ENCODE results near the gene C10orf67.

Gene C10orf67

GRCh38 chr10:23172429-23173213 lies 172.0 kb downstream of the C10orf67 start:
- no peak for DNase-seq (ENCODE audit: low read depth)
- no peak for TF ChIP-seq CTCF (IDR thresholded peaks at IDR 0.05; ENCODE audit: insufficient read depth, low read depth, low read length, missing control alignments)
- H3K4me3 ChIP-seq (ENCODE audit: low read depth, low read length): no peak overlapping the region

GRCh38 chr10:23171232-23171876 lies 173.2 kb downstream of the C10orf67 start:
- no peak overlapping the region for H3K4me3 ChIP-seq (ENCODE audit: low read depth, low read length)
- no peak for DNase-seq (ENCODE audit: low read depth)
- no peak for TF ChIP-seq CTCF (IDR thresholded peaks at IDR 0.05; ENCODE audit: insufficient read depth, low read depth, low read length, missing control alignments)

GRCh38 chr10:23158370-23158769 lies 186.2 kb downstream of the C10orf67 start:
- TF ChIP-seq CTCF (IDR thresholded peaks at IDR 0.05; ENCODE audit: insufficient read depth, low read depth, low read length, missing control alignments): peak; percentile 79
- H3K4me3 ChIP-seq (ENCODE audit: low read depth, low read length): no peak overlapping the region
- DNase-seq (ENCODE audit: low read depth): peak; percentile 73

GRCh38 chr10:23157691-23158369 lies 186.8 kb downstream of the C10orf67 start:
- peak; percentile 70 for DNase-seq (ENCODE audit: low read depth)
- H3K4me3 ChIP-seq (ENCODE audit: low read depth, low read length): no peak overlapping the region
- TF ChIP-seq CTCF (IDR thresholded peaks at IDR 0.05; ENCODE audit: insufficient read depth, low read depth, low read length, missing control alignments): peak; percentile 42

GRCh38 chr10:23157239-23157681 lies 187.3 kb downstream of the C10orf67 start:
- no peak overlapping the region for H3K4me3 ChIP-seq (ENCODE audit: low read depth, low read length)
- DNase-seq (ENCODE audit: low read depth): peak; percentile 69
- no peak for TF ChIP-seq CTCF (IDR thresholded peaks at IDR 0.05; ENCODE audit: insufficient read depth, low read depth, low read length, missing control alignments)

GRCh38 chr10:23156447-23157150 lies 188.0 kb downstream of the C10orf67 start:
- TF ChIP-seq CTCF (IDR thresholded peaks at IDR 0.05; ENCODE audit: insufficient read depth, low read depth, low read length, missing control alignments): no peak
- DNase-seq (ENCODE audit: low read depth): no peak
- no peak overlapping the region for H3K4me3 ChIP-seq (ENCODE audit: low read depth, low read length)
